ENCODE data around the gene RUNX2. TPM values are rescaled to one million over a fixed set of nuclear protein-coding genes. Genes with fewer than 3 reads are reported as not detected.

The RUNX2 gene
- total and polyA plus RNA-seq, 2 of the 8 experiments (the other 6 are each of a cell fraction or from before 2014, with no cell fraction given), result 0.26 to 1.2 TPM

DNA sequence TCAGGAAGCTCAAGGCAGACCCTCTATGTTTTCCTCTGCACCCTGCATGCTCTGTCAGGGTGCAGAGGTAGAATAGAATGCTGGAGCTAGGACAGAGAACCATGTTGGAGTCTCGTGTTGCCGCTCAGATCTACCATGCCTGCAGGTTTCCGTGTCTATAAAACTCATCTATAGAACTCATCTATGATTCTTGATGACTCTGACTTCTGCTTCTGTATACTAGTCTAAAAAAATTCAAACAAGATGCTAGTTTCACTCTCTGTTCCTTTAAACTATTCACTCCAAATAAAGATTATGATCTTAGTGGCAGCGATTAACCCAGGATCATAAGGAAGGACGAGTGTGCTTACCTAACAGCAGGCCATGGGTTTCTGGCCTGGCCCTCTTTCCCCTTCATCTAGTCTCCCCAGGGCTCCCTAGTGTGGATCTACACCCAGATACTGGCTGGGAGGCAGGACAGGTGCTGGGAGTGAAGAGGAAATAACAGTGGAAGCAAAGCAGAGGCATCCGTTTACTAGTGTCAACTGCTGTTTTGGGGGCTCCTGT, 212.3 kb downstream of the RUNX2 start:
- no peak for FAIRE-seq
- H3K79me2 ChIP-seq (ENCODE audit: control insufficient read depth in 1 of 2, insufficient read depth in 2 of 2, low read length in 2 of 2), result no peaks in the 10 kb centered on the region

More for the DNA sequence above, 212.3 kb downstream of the RUNX2 start:
- Histone ChIP-seq H3K14ac (ENCODE audit: insufficient read length) (no peak overlapping the region), H2BK20ac (ENCODE audit: low read length) (no peak overlapping the region), H4K5ac (ENCODE audit: insufficient read length, low read depth, low read length) (no peak overlapping the region), H3K4me2 (ENCODE audit: insufficient read depth in 1 of 2, low read depth in 2 of 2, low read length in 2 of 2) (no peak overlapping the region), H3K27ac (ENCODE audit: low read depth, low read length) (no peak overlapping the region), H2AFZ (ENCODE audit: low read length) (no peak overlapping the region), H3K4me1 (replicated peaks in 1 of 4; ENCODE audit: control insufficient read depth in 3 of 4, insufficient read depth in 4 of 4, low read length in 3 of 4) (peaks cover 0 to 3% (median 2%) of the 10 kb centered on the region in 4 experiments; a peak in 1 of 7 replicates), H3K23ac (ENCODE audit: insufficient read length) (no peak overlapping the region), H3K9ac (replicated peaks in 1 of 4; ENCODE audit: extremely low read depth in 1 of 4, low read depth in 3 of 4, low read length in 3 of 4) (no peak overlapping the region; a peak in 1 of 7 replicates), H3K27me3 (replicated peaks in 1 of 4; ENCODE audit: control insufficient read depth in 3 of 4, extremely low read depth in 1 of 4, insufficient read depth in 3 of 4, low read length in 3 of 4) (no peaks in the 10 kb centered on the region), H3K36me3 (ENCODE audit: control insufficient read depth in 2 of 4, insufficient read depth in 4 of 4, low read length in 3 of 4) (no peaks in the 10 kb centered on the region; a peak in 1 of 8 replicates), H2BK15ac (ENCODE audit: low read length) (no peak overlapping the region), H2BK5ac (ENCODE audit: low read depth, low read length) (no peak overlapping the region), H2AK5ac (ENCODE audit: low read depth, low read length) (no peak overlapping the region), H2BK120ac (replicated peaks; ENCODE audit: low read depth, low read length) (no peak overlapping the region), H4K91ac (replicated peaks; ENCODE audit: insufficient read length, low read length) (no peak overlapping the region), H4K8ac (ENCODE audit: extremely low read depth, insufficient read depth, low read length) (no peak overlapping the region), H3K4me3 (ENCODE audit: extremely low read depth in 1 of 4, insufficient read depth in 2 of 4, low read depth in 3 of 4, low read length in 4 of 4) (no peak overlapping the region), H3K9me3 (ENCODE audit: insufficient read depth in 2 of 2, low read depth in 1 of 2, low read length in 1 of 2) (no peaks in the 10 kb centered on the region), H3K79me1 (ENCODE audit: low read depth, low read length) (no peaks in the 10 kb centered on the region), H2BK12ac (ENCODE audit: low read depth, low read length) (no peak overlapping the region), H3K23me2 (ENCODE audit: low read depth, low read length) (no peaks in the 10 kb centered on the region), H3K18ac (ENCODE audit: extremely low read depth, low read length) (no peak overlapping the region), H4K20me1 (replicated peaks in 1 of 2; ENCODE audit: control insufficient read depth in 1 of 2, insufficient read depth in 2 of 2, low read length in 2 of 2) (no peaks in the 10 kb centered on the region), H3K4ac (replicated peaks; ENCODE audit: insufficient read length, low read depth, low read length) (no peak overlapping the region), H3K56ac (replicated peaks; ENCODE audit: insufficient read length, low read depth, low read length) (no peak overlapping the region)
- TF ChIP-seq SAP30 (IDR thresholded peaks at IDR 0.05; ENCODE audit: insufficient read depth, insufficient replicate concordance, low read length) (no peak), TBP (IDR thresholded peaks at IDR 0.05; ENCODE audit: low read depth, low read length) (no peak), CREB1 (IDR thresholded peaks at IDR 0.05) (no peak), MAFK (IDR thresholded peaks at IDR 0.05; ENCODE audit: low read depth, low read length) (no peak)
- no peak for DNase-seq (ENCODE audit: low read depth in 1 of 2, low spot score in 2 of 2)
- ChIA-PET POLR2A (ENCODE audit: partially characterized antibody) (no interaction called here), CTCF (ENCODE audit: partially characterized antibody) (interaction anchor here (1.3 to 1.7 kb wide), 2 partner anchors 13 to 39 kb away, joined by 3 to 6 read pairs; no protein-coding TSS in a partner anchor)
- WGBS, 2 experiments (ENCODE audit: extremely low coverage in 1 of 2, insufficient coverage in 1 of 2, insufficient read length in 1 of 2, insufficient replicate concordance in 2 of 2, low coverage in 1 of 2, low lambda C conversion rate in 2 of 2, missing lambda C conversion rate in 1 of 2), result 94% methylated on average over 6 of the region's 6 CpGs; no CpG with 5 or more reads in 1 of the 2 experiments

All from H1 (cell line).